HEK293 (cell line): ENCODE data around the gene DPF3.

Experiments used
- CTCF ChIA-PET: fragments of 350-600 bp; formaldehyde crosslinking; extraction: SDS; loops from one replicate; lab custom pipeline; 2021; ENCODE audit warnings: antibody characterized with exemption; lab: Yijun Ruan, JAX
- POLR2A ChIA-PET: fragments of 300-600 bp; formaldehyde crosslinking; extraction: SDS; loops from one replicate; lab custom pipeline; 2020; ENCODE audit warnings: antibody characterized with exemption, inconsistent platforms; lab: Yijun Ruan, JAX
- H3K27ac ChIP-seq: fragments of 200-500 bp; sonication (Bioruptor generic); 2 replicates; pipeline ENCODE4 v1.5.1; 2014; ENCODE audit warnings: low read depth, low read length, control low read depth, inconsistent platforms; ENCODE audit errors: extremely low read depth
- H3K36me3 ChIP-seq, 2 experiments: fragments of 200-500 bp in 1 of 2; sonication (Bioruptor generic) in 1 of 2; 1 replicate in 1 of 2; 2 replicates in 1 of 2; pipeline ENCODE4 v1.5.1; 2014 to 2017; ENCODE audit warnings: inconsistent platforms in 2 of 2, low read length in 2 of 2; ENCODE audit not compliant: control insufficient read depth in 2 of 2, insufficient read depth in 1 of 2
- H3K4me1 ChIP-seq: fragments of 200-500 bp; sonication (Bioruptor generic); 2 replicates; pipeline ENCODE4 v1.5.1; 2014; ENCODE audit warnings: mild to moderate bottlenecking, low read length, inconsistent platforms; ENCODE audit not compliant: control insufficient read depth, insufficient read depth
- H3K4me3 ChIP-seq: 2 replicates; pipeline ENCODE4 v1.5.1; 2011; ENCODE audit warnings: low read depth, mild to moderate bottlenecking, control low read depth, low read length, moderate library complexity
- H3K9me3 ChIP-seq: fragments of 200-500 bp; sonication (Bioruptor generic); 2 replicates; pipeline ENCODE4 v1.5.1; 2014; ENCODE audit warnings: low read depth, low read length, inconsistent platforms; ENCODE audit not compliant: control insufficient read depth, insufficient read depth
- BCL11A ChIP-seq: fragments of 450-650 bp; formaldehyde crosslinking; IDR thresholded peaks from 2 replicates; pipeline ENCODE4 v1.5.1; 2016; ENCODE audit warnings: low read depth, missing biosample characterization, missing genetic modification characterization
- HOXA7 ChIP-seq: sonication (generic); formaldehyde crosslinking; IDR thresholded peaks from 2 replicates; pipeline ENCODE4 v1.8.1; 2022; ENCODE audit warnings: missing genetic modification reagents, borderline replicate concordance
- KLF9 ChIP-seq: fragments of 450-650 bp; formaldehyde crosslinking; IDR thresholded peaks from 2 replicates; pipeline ENCODE4 v1.5.1; 2016; ENCODE audit warnings: missing biosample characterization, missing genetic modification characterization, low read depth
- MEIS1 ChIP-seq: sonication (generic); formaldehyde crosslinking; IDR thresholded peaks from 2 replicates; pipeline ENCODE4 v1.8.1; 2022; ENCODE audit warnings: missing genetic modification reagents, mild to moderate bottlenecking, borderline replicate concordance
- ZFHX2 ChIP-seq: fragments of 450-650 bp; formaldehyde crosslinking; conservative IDR thresholded peaks from 2 replicates; pipeline ENCODE4 v1.5.1; 2016; ENCODE audit warnings: missing biosample characterization, missing genetic modification characterization
- ZNF114 ChIP-seq: fragments of 450-650 bp; formaldehyde crosslinking; IDR thresholded peaks from 2 replicates; pipeline ENCODE4 v1.5.0; 2017; ENCODE audit warnings: missing biosample characterization, missing genetic modification characterization
- ZNF133 ChIP-seq: fragments of 450-650 bp; formaldehyde crosslinking; IDR thresholded peaks from 2 replicates; pipeline ENCODE4 v1.5.1; 2016; ENCODE audit warnings: missing biosample characterization, missing genetic modification characterization
- ZNF350 ChIP-seq: fragments of 450-650 bp; formaldehyde crosslinking; IDR thresholded peaks from 2 replicates; pipeline ENCODE4 v1.5.0; 2017; ENCODE audit warnings: missing biosample characterization, mild to moderate bottlenecking, missing genetic modification characterization
- ZNF37A ChIP-seq: fragments of 450-650 bp; IDR thresholded peaks from 2 replicates; pipeline ENCODE4 v1.5.1; 2018; ENCODE audit warnings: missing biosample characterization, missing genetic modification characterization
- ZNF423 ChIP-seq: fragments of 450-650 bp; formaldehyde crosslinking; IDR thresholded peaks from 2 replicates; pipeline ENCODE4 v1.5.1; 2016; ENCODE audit warnings: missing biosample characterization, missing genetic modification characterization
- ZNF514 ChIP-seq: fragments of 450-650 bp; formaldehyde crosslinking; IDR thresholded peaks from 2 replicates; pipeline ENCODE4 v1.5.1; 2016; ENCODE audit warnings: missing biosample characterization, missing genetic modification characterization
- ZNF521 ChIP-seq: fragments of 450-650 bp; formaldehyde crosslinking; IDR thresholded peaks from 2 replicates; pipeline ENCODE4 v1.5.1; 2017; ENCODE audit warnings: missing biosample characterization, mild to moderate bottlenecking, missing genetic modification characterization
- ZNF670 ChIP-seq: fragments of 450-650 bp; formaldehyde crosslinking; IDR thresholded peaks from 2 replicates; pipeline ENCODE4 v1.5.1; 2016; ENCODE audit warnings: missing biosample characterization, missing genetic modification characterization, low read depth
- ZNF777 ChIP-seq: fragments of 450-650 bp; formaldehyde crosslinking; IDR thresholded peaks from 2 replicates; pipeline ENCODE4 v1.5.1; 2017; ENCODE audit warnings: missing biosample characterization, missing genetic modification characterization, borderline replicate concordance
- ZNF785 ChIP-seq: fragments of 450-650 bp; formaldehyde crosslinking; IDR thresholded peaks from 2 replicates; pipeline ENCODE4 v1.5.1; 2016; ENCODE audit warnings: missing biosample characterization, missing genetic modification characterization
- TF ChIP-seq, protein P1 (sequence below): fragments of 450-650 bp; formaldehyde crosslinking; IDR thresholded peaks from 2 replicates; pipeline ENCODE4 v1.5.1; 2016; ENCODE audit warnings: missing biosample characterization, missing genetic modification characterization
- TF ChIP-seq, protein P2 (sequence below): fragments of 450-650 bp; formaldehyde crosslinking; IDR thresholded peaks from 2 replicates; pipeline ENCODE4 v1.5.1; 2017; ENCODE audit warnings: missing biosample characterization, missing genetic modification characterization
- TF ChIP-seq, protein P3 (sequence below): fragments of 450-650 bp; formaldehyde crosslinking; IDR thresholded peaks from 2 replicates; pipeline ENCODE4 v1.5.1; 2016; ENCODE audit warnings: missing biosample characterization, missing genetic modification characterization, borderline replicate concordance
- TF ChIP-seq, protein P4 (sequence below): fragments of 450-650 bp; formaldehyde crosslinking; IDR thresholded peaks from 2 replicates; pipeline ENCODE4 v1.5.1; 2016; ENCODE audit warnings: missing biosample characterization, missing genetic modification characterization

DPF3 gene

DNA sequence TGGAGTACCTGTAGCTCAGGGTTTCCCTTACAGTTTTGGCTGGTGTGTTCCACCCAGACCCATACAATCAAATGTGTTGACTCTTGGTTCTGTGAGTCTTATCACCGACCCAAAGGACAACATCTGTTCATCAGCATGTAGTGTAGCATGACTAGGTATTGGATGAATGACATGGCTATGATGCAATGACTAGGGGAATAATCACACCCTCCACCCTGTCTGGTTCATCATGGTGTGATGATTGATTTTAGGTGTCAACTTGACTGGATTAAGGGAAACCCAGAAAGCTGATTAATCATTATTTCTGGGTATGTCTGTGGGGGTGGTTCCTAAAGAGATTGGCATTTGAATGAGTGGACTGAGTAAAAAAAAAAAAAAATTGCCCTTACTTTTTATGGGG is 311.3 kb downstream of the DPF3 start:
- ChIA-PET CTCF (interaction anchor here (0.7 kb wide), 1 partner anchor 28 kb away, joined by 7 read pairs; no protein-coding TSS in a partner anchor), POLR2A (no interaction called here)
- no peaks in the 10 kb centered on the region for H3K9me3 ChIP-seq
- H3K36me3 ChIP-seq, result no peaks in the 10 kb centered on the region
- TF ChIP-seq ZNF133 (tag by site-specific recombination) (no peak), KLF9 (tag by site-specific recombination) (no peak), ZNF785 (tag by site-specific recombination) (no peak), ZFHX2 (tag by site-specific recombination) (no peak), ZNF114 (tag by site-specific recombination) (no peak), ZNF514 (tag by site-specific recombination) (no peak), ZNF423 (tag by site-specific recombination) (no peak), HOXA7 (no peak), ZNF777 (no peak), ZNF37A (no peak)
- TF ChIP-seq, protein P1, sequence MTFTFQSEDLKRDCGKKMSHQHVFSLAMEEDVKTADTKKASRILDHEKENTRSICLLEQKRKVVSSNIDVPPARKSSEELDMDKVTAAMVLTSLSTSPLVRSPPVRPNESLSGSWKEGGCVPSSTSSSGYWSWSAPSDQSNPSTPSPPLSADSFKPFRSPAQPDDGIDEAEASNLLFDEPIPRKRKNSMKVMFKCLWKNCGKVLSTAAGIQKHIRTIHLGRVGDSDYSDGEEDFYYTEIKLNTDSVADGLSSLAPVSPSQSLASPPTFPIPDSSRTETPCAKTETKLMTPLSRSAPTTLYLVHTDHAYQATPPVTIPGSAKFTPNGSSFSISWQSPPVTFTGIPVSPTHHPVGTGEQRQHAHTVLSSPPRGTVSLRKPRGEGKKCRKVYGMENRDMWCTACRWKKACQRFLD (tag by site-specific recombination), result no peak
- TF ChIP-seq, protein P2, sequence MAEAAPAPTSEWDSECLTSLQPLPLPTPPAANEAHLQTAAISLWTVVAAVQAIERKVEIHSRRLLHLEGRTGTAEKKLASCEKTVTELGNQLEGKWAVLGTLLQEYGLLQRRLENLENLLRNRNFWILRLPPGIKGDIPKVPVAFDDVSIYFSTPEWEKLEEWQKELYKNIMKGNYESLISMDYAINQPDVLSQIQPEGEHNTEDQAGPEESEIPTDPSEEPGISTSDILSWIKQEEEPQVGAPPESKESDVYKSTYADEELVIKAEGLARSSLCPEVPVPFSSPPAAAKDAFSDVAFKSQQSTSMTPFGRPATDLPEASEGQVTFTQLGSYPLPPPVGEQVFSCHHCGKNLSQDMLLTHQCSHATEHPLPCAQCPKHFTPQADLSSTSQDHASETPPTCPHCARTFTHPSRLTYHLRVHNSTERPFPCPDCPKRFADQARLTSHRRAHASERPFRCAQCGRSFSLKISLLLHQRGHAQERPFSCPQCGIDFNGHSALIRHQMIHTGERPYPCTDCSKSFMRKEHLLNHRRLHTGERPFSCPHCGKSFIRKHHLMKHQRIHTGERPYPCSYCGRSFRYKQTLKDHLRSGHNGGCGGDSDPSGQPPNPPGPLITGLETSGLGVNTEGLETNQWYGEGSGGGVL (tag by site-specific recombination), result no peak
- H3K27ac ChIP-seq, result no peak overlapping the region
- H3K4me3 ChIP-seq, result no peak overlapping the region
- H3K4me1 ChIP-seq, result no peaks in the 10 kb centered on the region

DNA sequence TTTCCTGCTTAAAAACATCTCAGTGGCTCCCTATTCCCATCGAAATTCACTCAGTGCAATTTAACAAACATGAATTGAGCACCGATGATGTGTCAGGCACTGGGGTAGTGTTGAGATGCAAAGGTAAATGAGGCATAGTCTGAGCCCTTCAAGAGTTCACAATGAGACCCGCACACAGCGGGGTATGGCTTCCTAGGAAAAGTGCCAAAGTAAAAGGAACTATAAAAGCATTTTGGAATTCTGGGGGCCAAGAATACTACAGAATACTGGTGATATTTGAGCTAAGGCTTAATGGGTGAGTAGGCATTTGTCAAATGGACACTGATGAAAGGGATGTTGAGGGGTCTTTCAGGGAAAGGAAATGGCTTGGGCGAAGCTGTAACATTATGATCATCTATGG is 315.4 kb downstream of the DPF3 start:
- H3K36me3 ChIP-seq, result no peaks in the 10 kb centered on the region
- H3K4me3 ChIP-seq, result no peak overlapping the region
- no peaks in the 10 kb centered on the region for H3K4me1 ChIP-seq
- TF ChIP-seq, protein P3, sequence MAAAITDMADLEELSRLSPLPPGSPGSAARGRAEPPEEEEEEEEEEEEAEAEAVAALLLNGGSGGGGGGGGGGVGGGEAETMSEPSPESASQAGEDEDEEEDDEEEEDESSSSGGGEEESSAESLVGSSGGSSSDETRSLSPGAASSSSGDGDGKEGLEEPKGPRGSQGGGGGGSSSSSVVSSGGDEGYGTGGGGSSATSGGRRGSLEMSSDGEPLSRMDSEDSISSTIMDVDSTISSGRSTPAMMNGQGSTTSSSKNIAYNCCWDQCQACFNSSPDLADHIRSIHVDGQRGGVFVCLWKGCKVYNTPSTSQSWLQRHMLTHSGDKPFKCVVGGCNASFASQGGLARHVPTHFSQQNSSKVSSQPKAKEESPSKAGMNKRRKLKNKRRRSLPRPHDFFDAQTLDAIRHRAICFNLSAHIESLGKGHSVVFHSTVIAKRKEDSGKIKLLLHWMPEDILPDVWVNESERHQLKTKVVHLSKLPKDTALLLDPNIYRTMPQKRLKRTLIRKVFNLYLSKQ, result no peak
- TF ChIP-seq, protein P4, sequence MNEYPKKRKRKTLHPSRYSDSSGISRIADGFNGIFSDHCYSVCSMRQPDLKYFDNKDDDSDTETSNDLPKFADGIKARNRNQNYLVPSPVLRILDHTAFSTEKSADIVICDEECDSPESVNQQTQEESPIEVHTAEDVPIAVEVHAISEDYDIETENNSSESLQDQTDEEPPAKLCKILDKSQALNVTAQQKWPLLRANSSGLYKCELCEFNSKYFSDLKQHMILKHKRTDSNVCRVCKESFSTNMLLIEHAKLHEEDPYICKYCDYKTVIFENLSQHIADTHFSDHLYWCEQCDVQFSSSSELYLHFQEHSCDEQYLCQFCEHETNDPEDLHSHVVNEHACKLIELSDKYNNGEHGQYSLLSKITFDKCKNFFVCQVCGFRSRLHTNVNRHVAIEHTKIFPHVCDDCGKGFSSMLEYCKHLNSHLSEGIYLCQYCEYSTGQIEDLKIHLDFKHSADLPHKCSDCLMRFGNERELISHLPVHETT (tag by site-specific recombination), result no peak
- TF ChIP-seq ZNF670 (tag by site-specific recombination), result no peak
- no peak for TF ChIP-seq BCL11A
- TF ChIP-seq ZNF777, result no peak
- TF ChIP-seq ZNF521 (tag by site-specific recombination), result no peak
- TF ChIP-seq ZNF350 (tag by site-specific recombination), result no peak
- TF ChIP-seq MEIS1 (CRISPR knock-in tag), result no peak
- TF ChIP-seq, all 188 proteins: peak for 0
- Histone ChIP-seq H3K9me3 (no peaks in the 10 kb centered on the region), H3K27ac (no peak overlapping the region)
- ChIA-PET POLR2A (no interaction called here), CTCF (no interaction called here)
